Mucosa of rectum (tissue), 2 donors: Measurements from ENCODE around the gene TBC1D22A.

Experiments used
- H3K27ac ChIP-seq, 2 donors: one replicate each; pipeline ENCODE4 v1.7.0; 2013; ENCODE audit warnings: inconsistent platforms in 2 of 2, low read depth in 2 of 2, low read length in 2 of 2
- H3K27me3 ChIP-seq, 2 donors: one replicate each; pipeline ENCODE4 v1.7.0; 2013; ENCODE audit warnings: low read length in 2 of 2; ENCODE audit not compliant: control insufficient read depth in 2 of 2, insufficient read depth in 2 of 2
- H3K36me3 ChIP-seq, 2 donors: one replicate each; pipeline ENCODE4 v1.7.0; 2013; ENCODE audit warnings: low read length in 2 of 2; ENCODE audit not compliant: control insufficient read depth in 2 of 2, insufficient read depth in 2 of 2
- H3K4me1 ChIP-seq, 2 donors: one replicate each; pipeline ENCODE4 v1.7.0; 2013; ENCODE audit warnings: low read length in 2 of 2, mild to moderate bottlenecking in 1 of 2; ENCODE audit not compliant: control insufficient read depth in 2 of 2, insufficient read depth in 2 of 2
- H3K4me3 ChIP-seq, 2 donors: one replicate each; pipeline ENCODE4 v1.7.0; 2013; ENCODE audit warnings: low read length in 2 of 2
- H3K9ac ChIP-seq, 2 donors: one replicate each; pipeline ENCODE4 v1.7.0; 2013; ENCODE audit warnings: low read length in 2 of 2, low read depth in 1 of 2, mild to moderate bottlenecking in 1 of 2
- H3K9me3 ChIP-seq, 2 donors: one replicate each; pipeline ENCODE4 v1.7.0; 2013; ENCODE audit warnings: low read length in 2 of 2; ENCODE audit not compliant: control insufficient read depth in 2 of 2
- donor health status: healthy.
- donor health status: Normal muscosa, but diverticular disease.

TBC1D22A gene

GRCh38 chr22:47090591-47091245, 328.3 kb downstream of the TBC1D22A start:
- Histone ChIP-seq H3K9me3 (no peaks in the 10 kb centered on the region), H3K27ac (no peak overlapping the region), H3K36me3 (no peaks in the 10 kb centered on the region), H3K9ac (no peak overlapping the region), H3K4me3 (peak overlapping the region; percentile 31 to 57), H3K4me1 (peaks cover 5 to 9% of the 10 kb centered on the region in 2 donors), H3K27me3 (no peaks in the 10 kb centered on the region)

GRCh38 chr22:47091246-47091651, 328.8 kb downstream of the TBC1D22A start:
- Histone ChIP-seq H3K27me3 (no peaks in the 10 kb centered on the region), H3K4me3 (peak overlapping the region; percentile 31 to 57), H3K9ac (no peak overlapping the region), H3K36me3 (no peaks in the 10 kb centered on the region), H3K9me3 (no peaks in the 10 kb centered on the region), H3K27ac (no peak overlapping the region), H3K4me1 (peaks cover 5 to 9% of the 10 kb centered on the region in 2 donors)

GRCh38 chr22:47091921-47092700, 329.7 kb downstream of the TBC1D22A start:
- no peaks in the 10 kb centered on the region for H3K36me3 ChIP-seq
- no peak overlapping the region for H3K4me3 ChIP-seq
- H3K27ac ChIP-seq, result no peak overlapping the region
- no peaks in the 10 kb centered on the region for H3K9me3 ChIP-seq
- H3K27me3 ChIP-seq, result no peaks in the 10 kb centered on the region
- H3K9ac ChIP-seq, result no peak overlapping the region
- peaks cover 5 to 9% of the 10 kb centered on the region in 2 donors for H3K4me1 ChIP-seq

- Histone ChIP-seq H3K4me3 (no peak overlapping the region), H3K36me3 (no peaks in the 10 kb centered on the region), H3K27ac (no peak overlapping the region), H3K27me3 (no peaks in the 10 kb centered on the region), H3K9ac (no peak overlapping the region), H3K9me3 (no peaks in the 10 kb centered on the region), H3K4me1 (peaks cover 5 to 9% of the 10 kb centered on the region in 2 donors)
These were observed 330.5 kb downstream of the TBC1D22A start for GRCh38 chr22:47092896-47093311.

- Histone ChIP-seq H3K27me3 (no peaks in the 10 kb centered on the region), H3K27ac (no peak overlapping the region), H3K9ac (no peak overlapping the region), H3K9me3 (no peaks in the 10 kb centered on the region), H3K4me3 (no peak overlapping the region), H3K4me1 (peaks cover 5 to 9% of the 10 kb centered on the region in 2 donors), H3K36me3 (no peaks in the 10 kb centered on the region)
These were observed 331.3 kb downstream of the TBC1D22A start for GRCh38 chr22:47093720-47094119.

- no peak overlapping the region for H3K27ac ChIP-seq
- H3K9me3 ChIP-seq, result no peaks in the 10 kb centered on the region
- H3K9ac ChIP-seq, result no peak overlapping the region
- H3K27me3 ChIP-seq, result no peaks in the 10 kb centered on the region
- peaks cover 5 to 9% of the 10 kb centered on the region in 2 donors for H3K4me1 ChIP-seq
- no peak overlapping the region for H3K4me3 ChIP-seq
- H3K36me3 ChIP-seq, result no peaks in the 10 kb centered on the region
These were observed 332.4 kb downstream of the TBC1D22A start for GRCh38 chr22:47094861-47095330.

GRCh38 chr22:47095395-47096122, 333.1 kb downstream of the TBC1D22A start:
- Histone ChIP-seq H3K27ac (no peak overlapping the region), H3K4me1 (peaks cover under 1 to 3% of the 10 kb centered on the region in 2 donors), H3K36me3 (no peaks in the 10 kb centered on the region), H3K9ac (no peak overlapping the region), H3K4me3 (no peak overlapping the region), H3K27me3 (no peaks in the 10 kb centered on the region), H3K9me3 (no peaks in the 10 kb centered on the region)

GRCh38 chr22:47098121-47098520, 335.7 kb downstream of the TBC1D22A start:
- Histone ChIP-seq H3K27ac (no peak overlapping the region), H3K4me3 (no peak overlapping the region), H3K9me3 (no peaks in the 10 kb centered on the region), H3K27me3 (no peaks in the 10 kb centered on the region), H3K36me3 (no peaks in the 10 kb centered on the region), H3K9ac (no peak overlapping the region), H3K4me1 (no peaks in the 10 kb centered on the region)

- Histone ChIP-seq H3K9ac (no peak overlapping the region), H3K9me3 (no peaks in the 10 kb centered on the region), H3K36me3 (no peaks in the 10 kb centered on the region), H3K4me3 (no peak overlapping the region), H3K27ac (no peak overlapping the region), H3K4me1 (no peaks in the 10 kb centered on the region), H3K27me3 (no peaks in the 10 kb centered on the region)
These were observed 336.1 kb downstream of the TBC1D22A start for GRCh38 chr22:47098554-47098953.

GRCh38 chr22:47100019-47100418, 337.6 kb downstream of the TBC1D22A start:
- Histone ChIP-seq H3K9ac (no peak overlapping the region), H3K36me3 (no peaks in the 10 kb centered on the region), H3K4me3 (no peak overlapping the region), H3K27ac (no peak overlapping the region), H3K9me3 (no peaks in the 10 kb centered on the region), H3K4me1 (no peaks in the 10 kb centered on the region), H3K27me3 (no peaks in the 10 kb centered on the region)
